Keratinocyte (primary cell): ENCODE measurements around the gene FOLR1. TPM values are rescaled to one million over a fixed set of nuclear protein-coding genes. Genes with fewer than 3 reads are reported as not detected.

Experiments used
- DNase-seq: peaks from one replicate; pipeline ENCODE4 v3.0.0-alpha.2; 2011; ENCODE audit warnings: low read depth, missing footprints, low spot score
- FAIRE-seq: peaks from 2 replicates; lab custom pipeline; 2011; peaks lifted over from hg19 to GRCh38; lab: Jason Lieb, UNC
- H2AFZ ChIP-seq: 2 replicates; pipeline ENCODE4 v1.6.0; 2012; ENCODE audit warnings: low read length, control low read depth, inconsistent platforms; ENCODE audit not compliant: control insufficient read depth
- H3K27ac ChIP-seq: 2 replicates; pipeline ENCODE4 v1.5.1; 2011; ENCODE audit warnings: low read length; ENCODE audit not compliant: control insufficient read depth, insufficient read depth
- H3K27me3 ChIP-seq: 3 replicates; pipeline ENCODE4 v1.6.0; 2011; ENCODE audit warnings: low read length; ENCODE audit not compliant: control insufficient read depth, insufficient read depth; ENCODE audit errors: extremely low read depth
- H3K36me3 ChIP-seq, 2 experiments: 2 replicates in 1 of 2; 3 replicates in 1 of 2; pipeline ENCODE4 v1.5.1; 2011; ENCODE audit warnings: low read length in 2 of 2, mild to moderate bottlenecking in 1 of 2; ENCODE audit not compliant: control insufficient read depth in 2 of 2, insufficient read depth in 2 of 2; ENCODE audit errors: extremely low read depth in 1 of 2
- H3K4me1 ChIP-seq: 3 replicates; pipeline ENCODE4 v1.5.1; 2011; ENCODE audit warnings: low read length; ENCODE audit not compliant: control insufficient read depth, insufficient read depth; ENCODE audit errors: extremely low read depth
- H3K4me2 ChIP-seq: 3 replicates; pipeline ENCODE4 v1.6.0; 2011; ENCODE audit warnings: low read depth, low read length; ENCODE audit not compliant: control insufficient read depth, insufficient read depth; ENCODE audit errors: extremely low read depth
- H3K4me3 ChIP-seq, 3 experiments: fragments of 200-600 bp in 1 of 3; sonication (generic) in 1 of 3; 2 replicates in 2 of 3; 3 replicates in 1 of 3; pipeline ENCODE4 v1.5.1; 2011 to 2016; ENCODE audit warnings: low read length in 3 of 3, mild to moderate bottlenecking in 3 of 3, control low read depth in 2 of 3, inconsistent platforms in 1 of 3, low read depth in 1 of 3, mixed read lengths in 1 of 3, mixed run types in 1 of 3, moderate library complexity in 1 of 3; ENCODE audit not compliant: control insufficient read depth in 2 of 3, insufficient read depth in 2 of 3; ENCODE audit errors: extremely low read depth in 1 of 3
- H3K79me2 ChIP-seq: 2 replicates; pipeline ENCODE4 v1.6.0; 2012; ENCODE audit warnings: low read length; ENCODE audit not compliant: control insufficient read depth, insufficient read depth
- H3K9ac ChIP-seq: 3 replicates; pipeline ENCODE4 v1.6.0; 2011; ENCODE audit warnings: low read length; ENCODE audit not compliant: control insufficient read depth, insufficient read depth; ENCODE audit errors: extremely low read depth
- H3K9me1 ChIP-seq: 3 replicates; pipeline ENCODE4 v1.6.0; 2011; ENCODE audit warnings: low read length; ENCODE audit not compliant: control insufficient read depth, insufficient read depth; ENCODE audit errors: extremely low read depth
- H3K9me3 ChIP-seq: 2 replicates; pipeline ENCODE4 v1.5.1; 2012; ENCODE audit warnings: low read depth, low read length; ENCODE audit not compliant: control insufficient read depth
- H4K20me1 ChIP-seq: 3 replicates; pipeline ENCODE4 v1.6.0; 2011; ENCODE audit warnings: low read length; ENCODE audit not compliant: control insufficient read depth, insufficient read depth; ENCODE audit errors: extremely low read depth
- CTCF ChIP-seq, 3 experiments: IDR thresholded peaks in 1 of 3; conservative IDR thresholded peaks in 1 of 3; optimal IDR thresholded peaks in 1 of 3; 2 replicates in 2 of 3; 3 replicates in 1 of 3; pipeline versions ENCODE3 to v1.5.1; 2011; ENCODE audit warnings: low read length in 3 of 3, mild to moderate bottlenecking in 3 of 3, moderate library complexity in 2 of 3, control low read depth in 1 of 3, inconsistent platforms in 1 of 3; ENCODE audit not compliant: insufficient read depth in 2 of 3; ENCODE audit errors: extremely low read depth in 1 of 3
- EZH2 ChIP-seq: IDR thresholded peaks from one replicate; pipeline ENCODE4 v1.6.1; 2012; ENCODE audit warnings: inconsistent platforms, mild to moderate bottlenecking, low read length, moderate library complexity
- dilution Hi-C: fragments of 300-500 bp; cut with MboI; formaldehyde crosslinking; loops from one replicate; pipeline ENCODE4 v1.7.0; 2020; ENCODE audit warnings: low sequenced_read_pairs; ENCODE audit not compliant: extremely low pct_ligation_motif_present
- polyA plus RNA-seq, 5 experiments: library from polyadenylated mRNA; depleted of rRNA in 3 of 5; stranded (reverse) in 3 of 5; stranded (forward) in 1 of 5; unstranded in 1 of 5; fragments of >200 nt; gene quantifications; 1 replicate in 1 of 5; 2 replicates in 3 of 5; 3 replicates in 1 of 5; pipeline versions ENCODE4 v1.2.1 to v1.2.3, GENCODE V29; 2011 to 2012; ENCODE audit warnings: missing spikeins in 2 of 5, low read depth in 1 of 5, low replicate concordance in 1 of 5

Gene FOLR1
- polyA plus RNA-seq, 1 donor (not counting 4 experiments of a cell fraction or from before 2014, with no cell fraction given): 0.13 TPM

DNA sequence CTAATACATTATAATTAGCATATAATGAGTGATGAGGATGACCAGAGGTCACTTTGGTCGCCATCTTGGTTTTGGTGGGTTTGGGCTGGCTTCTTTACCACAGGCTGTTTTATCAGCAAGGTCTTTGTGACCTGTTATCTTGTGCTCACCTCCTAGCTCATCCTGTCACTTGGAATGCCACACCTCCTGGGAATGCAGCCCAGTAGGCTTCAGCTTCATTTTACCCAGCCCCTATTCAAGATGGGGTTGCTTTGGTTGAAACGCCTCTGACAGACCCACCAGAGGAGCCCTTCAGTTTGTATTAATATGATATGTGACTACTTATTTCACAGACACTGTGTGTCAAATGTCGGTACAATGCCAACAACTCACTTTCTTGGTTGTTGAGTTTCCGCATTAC is 36.2 kb upstream of the FOLR1 start:
- Histone ChIP-seq H3K36me3 (no peaks in the 10 kb centered on the region), H3K4me2 (no peak overlapping the region), H3K4me3 (no peak overlapping the region), H3K9me3 (no peaks in the 10 kb centered on the region), H3K27me3 (no peaks in the 10 kb centered on the region), H3K9ac (no peak overlapping the region), H4K20me1 (no peaks in the 10 kb centered on the region), H3K79me2 (peaks cover 12% of the 10 kb centered on the region), H3K9me1 (no peaks in the 10 kb centered on the region), H3K27ac (no peak overlapping the region), H3K4me1 (peaks cover 7% of the 10 kb centered on the region), H2AFZ (no peak overlapping the region)
- no peak for TF ChIP-seq EZH2
- no peak for TF ChIP-seq CTCF (optimal IDR thresholded peaks at IDR 0.05 in 1 of 3, IDR thresholded peaks at IDR 0.05 in 1 of 3, conservative IDR thresholded peaks at IDR 0.05 in 1 of 3; ENCODE audit: extremely low read depth in 1 of 3, insufficient read depth in 2 of 3, low read length in 3 of 3)
- DNase-seq: no peak
- dilution Hi-C loops: no loop called here
- FAIRE-seq: no peak

- H3K27ac ChIP-seq: no peak overlapping the region
- H3K4me2 ChIP-seq: no peak overlapping the region
- TF ChIP-seq EZH2 (no peak), CTCF (optimal IDR thresholded peaks at IDR 0.05 in 1 of 3, IDR thresholded peaks at IDR 0.05 in 1 of 3, conservative IDR thresholded peaks at IDR 0.05 in 1 of 3; ENCODE audit: extremely low read depth in 1 of 3, insufficient read depth in 2 of 3, low read length in 3 of 3) (no peak)
- peaks cover 6% of the 10 kb centered on the region for H3K4me1 ChIP-seq
- no peaks in the 10 kb centered on the region for H3K79me2 ChIP-seq
- H3K9me3 ChIP-seq: no peaks in the 10 kb centered on the region
- DNase-seq (no peak), FAIRE-seq (no peak)
- H2AFZ ChIP-seq: no peak overlapping the region
- no peaks in the 10 kb centered on the region for H3K9me1 ChIP-seq
- dilution Hi-C loops: no loop called here
- no peaks in the 10 kb centered on the region for H4K20me1 ChIP-seq
- no peaks in the 10 kb centered on the region for H3K36me3 ChIP-seq
- H3K4me3 ChIP-seq: no peak overlapping the region
- no peak overlapping the region for H3K9ac ChIP-seq
- H3K27me3 ChIP-seq: no peaks in the 10 kb centered on the region
These were observed 34.8 kb upstream of the FOLR1 start for GRCh38 chr11:72157131-72157530.
